GM21515 (cell line): Measurements from ENCODE around the gene KCTD10.

Experiments used
- ATAC-seq: cut with Tn5 transposase; IDR thresholded peaks from one replicate; pipeline ENCODE4 v1.9.1; 2021; ENCODE audit not compliant: unreplicated experiment

Gene KCTD10

DNA sequence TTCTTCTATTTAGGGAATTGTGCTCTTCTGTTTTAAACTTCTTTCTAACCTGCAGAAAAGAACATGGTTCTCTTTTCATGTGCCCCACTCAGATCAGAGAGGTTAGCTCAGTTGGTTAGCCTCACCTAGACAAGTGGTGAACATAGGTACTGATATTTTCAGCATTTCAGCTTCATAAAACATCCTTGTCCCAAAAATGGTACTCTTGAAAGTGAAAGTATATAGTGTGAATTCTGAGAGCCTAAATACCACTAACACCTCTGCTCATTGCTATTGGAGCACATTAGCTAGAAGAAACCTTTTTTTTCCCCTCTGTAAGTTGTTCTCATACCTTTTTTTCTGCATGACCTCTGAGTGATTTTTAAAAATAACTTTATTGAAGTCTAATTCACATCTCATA is 17.9 kb upstream of the KCTD10 start:
- no peak for ATAC-seq

DNA sequence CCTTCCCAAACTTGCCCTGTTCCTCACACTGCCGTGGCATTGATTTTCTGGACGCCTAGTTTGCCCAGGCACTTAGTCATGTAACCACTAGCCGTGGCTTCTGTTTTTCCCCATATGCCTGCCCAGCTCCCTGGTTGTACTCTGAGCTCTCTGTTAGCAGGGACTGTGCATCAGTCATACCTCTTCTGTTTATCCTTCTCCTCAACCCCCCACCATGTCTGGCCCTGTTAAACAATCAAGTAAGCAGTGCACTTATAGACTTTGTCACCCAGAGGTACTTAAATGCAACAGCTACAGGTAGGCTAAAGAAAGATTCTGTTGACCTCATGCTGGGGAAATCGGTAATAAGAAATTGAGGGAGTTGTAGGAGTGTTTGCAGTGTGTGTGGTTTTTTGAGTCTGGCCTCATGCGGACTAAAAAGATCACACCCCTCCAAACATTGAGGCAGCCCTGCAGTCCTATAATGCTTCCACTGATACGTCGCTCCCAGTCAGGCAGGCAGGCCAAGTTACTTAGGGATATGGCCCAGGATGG is 17.3 kb upstream of the KCTD10 start:
- ATAC-seq: no peak

GRCh38 chr12:109493938-109494337 is 16.8 kb upstream of the KCTD10 start:
- ATAC-seq: no peak

DNA sequence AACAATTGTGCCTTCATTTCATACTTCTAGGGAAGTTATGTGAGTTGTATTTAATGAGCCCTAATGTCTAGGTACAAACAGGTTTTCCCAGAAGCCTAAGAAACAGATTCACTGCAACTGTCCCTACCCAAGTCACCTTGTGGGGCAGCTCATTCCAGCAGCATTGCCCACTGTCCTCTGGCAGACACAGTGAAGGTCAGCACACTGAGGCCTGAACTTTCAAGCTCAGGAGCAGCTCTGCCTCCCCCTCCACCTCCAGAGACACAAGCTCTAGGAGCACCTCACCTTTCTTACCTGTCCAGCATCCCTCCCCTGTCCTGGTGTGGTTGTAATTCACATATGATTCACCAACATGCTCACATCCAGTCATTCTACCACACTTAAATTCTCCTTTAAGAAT is 16.0 kb upstream of the KCTD10 start:
- no peak for ATAC-seq

DNA sequence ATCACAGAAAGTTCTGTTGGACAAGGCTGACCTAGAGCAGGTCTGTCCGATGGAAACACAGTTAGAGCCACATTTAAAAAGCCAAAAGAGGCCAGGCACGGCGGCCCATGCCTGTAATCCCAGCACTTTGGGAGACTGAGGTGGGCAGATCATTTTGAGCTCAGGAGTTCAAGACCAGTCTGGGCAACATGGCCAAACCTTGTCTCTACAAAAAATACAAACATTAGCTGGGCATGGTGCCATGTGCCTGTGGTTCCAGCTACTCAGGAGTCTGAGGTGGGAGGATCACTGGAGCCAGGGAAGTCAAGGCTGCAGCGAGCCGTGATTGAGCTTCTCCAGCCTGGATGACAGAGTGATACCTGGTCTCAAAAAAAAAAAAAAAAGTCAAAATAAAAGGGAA is 15.3 kb upstream of the KCTD10 start:
- ATAC-seq: no peak

GRCh38 chr12:109491671-109492070 is 14.6 kb upstream of the KCTD10 start:
- ATAC-seq: no peak

- no peak for ATAC-seq
Measured at GRCh38 chr12:109489955-109490565, 13.0 kb upstream of the KCTD10 start.

- ATAC-seq: no peak
Measured at GRCh38 chr12:109489016-109489954, 12.2 kb upstream of the KCTD10 start.

DNA sequence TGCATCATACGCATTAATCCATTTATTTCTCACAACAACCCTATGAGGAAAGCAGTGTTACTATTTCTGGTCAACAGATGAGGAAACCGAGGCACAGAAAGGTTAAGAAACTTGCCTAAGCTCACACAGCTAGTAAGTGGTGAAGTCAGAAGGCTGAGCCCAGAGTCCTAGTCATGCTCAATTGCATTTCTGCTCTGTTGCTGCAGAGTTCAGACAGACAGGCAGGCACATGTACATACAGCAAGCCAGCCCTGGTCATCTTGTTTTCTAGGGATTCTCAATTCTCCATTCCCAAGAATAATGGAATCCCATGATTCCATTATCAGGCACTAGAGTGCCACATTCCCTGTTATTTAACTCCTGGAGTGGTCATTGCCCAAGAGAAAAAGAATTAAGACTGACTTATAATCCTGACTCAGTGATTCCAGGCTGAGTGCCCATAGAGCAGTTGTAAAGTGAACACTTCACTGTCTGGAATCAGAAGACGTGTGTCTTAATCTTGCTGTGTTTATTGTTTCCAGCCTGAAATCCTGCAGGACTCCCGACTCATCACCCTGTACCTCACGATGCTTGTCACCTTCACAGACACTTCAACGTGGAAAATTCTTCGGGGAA is 11.1 kb upstream of the KCTD10 start:
- ATAC-seq: no peak

DNA sequence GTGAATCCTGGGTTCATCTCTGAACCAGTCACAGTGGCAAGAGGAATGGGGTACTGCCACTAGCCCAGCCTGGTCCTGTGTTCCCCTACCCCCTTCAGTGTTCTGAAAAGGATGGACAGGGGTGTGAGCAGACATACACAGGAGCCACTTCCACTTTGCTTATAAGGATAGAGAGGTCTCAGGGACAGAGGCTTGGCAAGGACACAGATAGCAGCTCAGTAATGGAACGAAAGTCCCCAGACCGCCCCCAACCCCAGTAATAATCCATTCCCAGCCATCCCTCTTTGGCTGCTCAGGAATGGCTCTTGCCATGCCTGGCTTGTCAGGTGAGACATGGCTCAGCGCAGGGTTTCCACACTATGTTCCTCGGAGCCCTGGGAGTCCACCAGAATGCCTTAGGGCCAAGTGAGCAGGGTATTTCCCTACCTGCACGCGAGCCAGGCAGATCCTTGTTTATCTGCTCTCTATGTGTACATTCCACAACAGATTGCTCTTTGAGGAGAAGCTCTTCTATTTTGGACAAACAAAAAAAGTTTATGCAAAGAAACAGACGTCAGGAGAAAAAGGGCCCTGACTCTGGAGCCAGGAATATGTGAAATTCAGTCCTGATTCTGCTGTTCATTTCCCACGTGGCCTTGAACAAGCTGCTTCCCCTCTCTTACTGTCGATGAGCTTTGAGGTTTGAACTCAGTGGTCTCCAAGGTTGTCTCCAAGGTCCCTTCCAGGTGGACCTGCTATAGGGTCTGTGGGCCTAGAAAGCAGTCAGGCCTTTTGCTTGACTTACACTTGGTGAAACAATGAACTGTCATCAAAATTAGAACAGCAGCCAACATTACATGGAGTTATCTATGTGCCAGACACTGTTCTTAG is 10.3 kb upstream of the KCTD10 start:
- no peak for ATAC-seq

- no peak for ATAC-seq
Measured at GRCh38 chr12:109485201-109485600, 8.1 kb upstream of the KCTD10 start.

- ATAC-seq: no peak
Measured at GRCh38 chr12:109483346-109483745, 6.2 kb upstream of the KCTD10 start.

- ATAC-seq: no peak
Measured at GRCh38 chr12:109482894-109483293, 5.8 kb upstream of the KCTD10 start.

DNA sequence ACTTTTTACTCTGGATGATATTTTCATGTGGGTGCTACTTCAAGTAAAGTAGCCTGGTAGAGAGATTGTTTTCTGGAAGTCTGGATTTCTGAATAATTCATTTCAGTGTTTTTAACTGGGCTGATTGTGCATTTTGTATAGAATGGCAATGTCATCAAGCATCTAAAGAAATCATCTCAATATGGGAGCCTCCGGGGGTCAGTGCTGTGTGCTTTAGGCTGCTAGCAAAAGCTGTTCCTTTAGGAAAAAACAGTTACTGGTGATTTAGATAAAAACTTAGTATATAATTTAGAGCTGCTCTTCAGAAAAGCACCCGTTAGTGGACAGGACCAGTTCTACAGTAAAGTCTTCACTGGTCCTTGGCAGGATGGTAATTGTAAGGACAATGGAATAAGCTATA is 5.4 kb upstream of the KCTD10 start:
- ATAC-seq: no peak

DNA sequence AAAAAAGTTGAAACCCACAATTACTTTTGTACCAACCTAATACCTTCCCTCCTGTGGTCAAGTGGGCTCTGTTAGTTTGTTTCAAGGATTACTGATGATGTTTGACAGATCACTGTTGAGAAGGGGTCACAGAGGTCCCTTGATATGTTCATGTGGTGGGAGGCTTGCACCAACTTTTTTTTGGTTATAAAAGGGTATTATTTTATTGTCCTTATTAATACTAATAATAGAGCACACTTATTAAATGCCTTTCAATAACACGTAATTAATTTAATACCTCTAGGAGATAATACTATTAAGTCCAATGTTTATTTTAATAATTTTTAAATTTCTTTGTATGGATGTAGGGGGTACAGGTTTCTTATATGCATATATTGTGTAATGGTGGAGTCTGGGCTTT is 4.8 kb upstream of the KCTD10 start:
- ATAC-seq: no peak

DNA sequence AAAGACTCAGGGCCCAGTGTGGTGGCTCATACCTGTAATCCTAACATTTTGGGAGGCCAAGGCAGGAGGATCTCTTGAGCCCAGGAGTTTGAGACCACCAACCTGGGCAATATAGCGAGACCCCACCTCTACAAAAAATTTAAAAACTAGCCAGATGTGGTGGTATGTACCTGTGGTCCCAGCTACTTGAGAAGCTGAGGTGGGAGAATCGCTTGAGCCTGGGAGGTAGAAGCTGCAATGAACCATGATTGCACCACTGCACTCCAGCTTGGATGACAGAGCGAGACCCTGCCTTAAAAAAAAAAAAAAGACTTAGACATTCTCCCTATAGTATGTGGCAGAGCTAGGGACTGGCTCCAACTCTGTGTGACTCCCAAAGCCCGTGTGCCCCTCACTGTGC is 3.3 kb upstream of the KCTD10 start:
- no peak for ATAC-seq

DNA sequence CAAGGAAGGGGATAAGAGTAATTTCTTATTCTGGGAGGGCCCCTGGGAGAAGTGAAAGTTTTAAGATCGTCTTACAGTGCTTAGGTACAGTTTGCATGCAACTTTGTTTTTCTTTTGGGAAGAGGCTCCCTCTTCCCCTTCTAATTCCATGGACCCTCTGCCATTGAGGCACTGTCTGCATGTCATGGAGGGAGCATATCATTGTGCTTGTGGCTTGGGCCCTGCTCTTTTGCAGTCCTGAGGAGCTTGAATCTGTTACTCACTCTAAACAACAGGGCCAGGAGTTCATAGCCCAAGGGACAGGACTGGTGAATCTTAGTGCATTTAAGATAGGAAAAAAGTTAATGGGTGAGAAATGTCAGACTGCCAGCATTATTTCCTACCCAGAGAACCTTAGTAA is 2.7 kb upstream of the KCTD10 start:
- ATAC-seq: no peak

GRCh38 chr12:109477963-109478315 is 839 bp upstream of the KCTD10 start:
- no peak for ATAC-seq

- peak; percentile 8 for ATAC-seq
Measured at GRCh38 chr12:109476807-109477184, 304 bp downstream of the KCTD10 start.

DNA sequence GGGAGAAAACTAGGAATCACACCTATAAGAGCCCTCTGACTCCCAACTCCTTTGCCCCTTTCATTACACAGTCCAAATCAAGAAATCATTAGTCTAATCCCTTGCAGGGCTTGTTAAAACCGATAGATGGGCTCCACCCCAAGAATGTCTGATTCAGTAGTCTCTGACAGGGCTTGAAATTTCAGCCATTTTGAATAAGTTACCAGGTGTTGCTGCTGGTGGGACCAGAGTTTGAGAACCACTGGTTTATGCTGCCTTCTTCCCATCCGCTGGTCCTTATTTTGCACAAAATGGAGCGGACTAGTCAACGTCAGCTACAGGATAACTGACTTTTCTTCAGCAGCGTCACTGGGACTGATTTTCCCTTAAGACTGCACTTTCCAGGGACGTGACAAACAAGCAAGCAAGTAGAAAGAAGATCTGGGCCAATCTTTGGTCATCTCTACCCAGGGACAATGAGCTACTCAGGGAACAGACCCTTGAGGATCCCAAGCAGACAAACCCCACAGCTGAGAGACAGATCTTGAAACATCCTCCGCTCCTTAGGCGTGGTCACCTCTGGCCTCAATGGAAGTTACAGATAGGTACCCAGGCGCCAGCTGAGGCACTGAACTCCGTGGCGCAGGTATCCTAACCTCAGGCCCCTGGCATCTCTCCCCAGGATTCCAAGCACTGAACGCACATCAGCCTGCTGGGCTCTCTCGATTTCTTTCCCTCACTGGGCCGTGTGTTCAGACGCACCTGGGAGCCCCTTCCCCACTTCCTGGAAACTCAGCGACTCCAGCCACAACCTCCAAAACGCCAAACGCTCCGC is 900 bp downstream of the KCTD10 start:
- ATAC-seq: no peak
